ENCODE data around the gene RPS5.

RPS5 gene

DNA sequence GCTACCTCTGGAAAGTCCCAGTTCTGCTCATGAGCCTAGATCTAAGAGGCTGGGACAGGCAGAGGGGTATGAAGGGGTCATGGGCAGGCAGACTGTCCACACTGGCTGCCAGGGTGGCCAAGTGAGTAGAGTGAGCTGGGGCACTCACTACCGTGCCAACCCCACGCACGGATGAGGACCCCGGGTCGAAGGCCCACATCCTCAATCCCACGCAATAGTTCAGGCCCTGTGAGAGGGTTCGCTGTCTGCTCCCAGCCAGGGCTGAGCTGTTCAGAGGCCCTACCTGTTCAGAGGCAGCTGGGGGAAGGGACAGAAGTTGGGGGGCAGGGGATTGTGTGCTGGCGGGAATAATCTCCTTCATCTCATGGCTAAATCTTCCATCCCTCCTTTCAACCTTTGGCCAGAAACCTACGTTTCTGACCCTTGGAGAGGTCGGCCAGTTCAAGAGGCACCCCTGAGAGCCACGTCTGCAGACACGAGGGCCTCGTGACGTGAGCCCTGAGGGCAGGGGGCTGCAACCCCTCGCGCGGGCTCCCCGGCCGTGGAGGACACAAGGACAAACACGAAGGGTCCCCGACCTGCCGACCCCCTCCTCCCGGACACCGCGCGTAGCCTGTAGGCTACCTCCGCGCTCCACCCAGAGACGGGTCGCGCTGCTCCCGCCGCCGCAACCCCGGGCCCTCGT is 1.0 kb upstream of the RPS5 start:
- ATAC-seq (replicated peaks) (peak; percentile 0 to 12), DNase-seq (no peak)
- Mint-ChIP-seq H3K27me3 (no peaks in the 10 kb centered on the region), H3K4me1 (peaks cover 22 to 58% of the 10 kb centered on the region in 2 donors), H3K4me3 (peak overlapping the region; percentile 91 to 96), H3K36me3 (peaks cover 24 to 38% of the 10 kb centered on the region in 2 donors), H3K27ac (peak overlapping the region; percentile 98), H3K9me3 (no peaks in the 10 kb centered on the region)

- peak overlapping the region; percentile 98 for H3K27ac Mint-ChIP-seq
- H3K4me3 Mint-ChIP-seq, result peak overlapping the region; percentile 91 to 96
- H3K36me3 Mint-ChIP-seq, result peaks cover 24 to 45% of the 10 kb centered on the region in 2 donors
- ATAC-seq (replicated peaks) (peak in 1 of 2 donors; percentile 7), DNase-seq (no peak)
- no peaks in the 10 kb centered on the region for H3K9me3 Mint-ChIP-seq
- H3K4me1 Mint-ChIP-seq, result peaks cover 18 to 50% of the 10 kb centered on the region in 2 donors
- no peaks in the 10 kb centered on the region for H3K27me3 Mint-ChIP-seq
These were observed 487 bp downstream of the RPS5 start for GRCh38 chr19:58387338-58388174.

GRCh38 chr19:58388175-58388526 is 1.1 kb downstream of the RPS5 start:
- H3K4me1 Mint-ChIP-seq, result peaks cover 22 to 51% of the 10 kb centered on the region in 2 donors
- DNase-seq, result no peak
- peak overlapping the region; percentile 91 to 96 for H3K4me3 Mint-ChIP-seq
- peak overlapping the region; percentile 98 for H3K27ac Mint-ChIP-seq
- no peaks in the 10 kb centered on the region for H3K27me3 Mint-ChIP-seq
- H3K9me3 Mint-ChIP-seq, result no peaks in the 10 kb centered on the region
- peaks cover 29 to 51% of the 10 kb centered on the region in 2 donors for H3K36me3 Mint-ChIP-seq
- ATAC-seq (replicated peaks), result no peak

DNA sequence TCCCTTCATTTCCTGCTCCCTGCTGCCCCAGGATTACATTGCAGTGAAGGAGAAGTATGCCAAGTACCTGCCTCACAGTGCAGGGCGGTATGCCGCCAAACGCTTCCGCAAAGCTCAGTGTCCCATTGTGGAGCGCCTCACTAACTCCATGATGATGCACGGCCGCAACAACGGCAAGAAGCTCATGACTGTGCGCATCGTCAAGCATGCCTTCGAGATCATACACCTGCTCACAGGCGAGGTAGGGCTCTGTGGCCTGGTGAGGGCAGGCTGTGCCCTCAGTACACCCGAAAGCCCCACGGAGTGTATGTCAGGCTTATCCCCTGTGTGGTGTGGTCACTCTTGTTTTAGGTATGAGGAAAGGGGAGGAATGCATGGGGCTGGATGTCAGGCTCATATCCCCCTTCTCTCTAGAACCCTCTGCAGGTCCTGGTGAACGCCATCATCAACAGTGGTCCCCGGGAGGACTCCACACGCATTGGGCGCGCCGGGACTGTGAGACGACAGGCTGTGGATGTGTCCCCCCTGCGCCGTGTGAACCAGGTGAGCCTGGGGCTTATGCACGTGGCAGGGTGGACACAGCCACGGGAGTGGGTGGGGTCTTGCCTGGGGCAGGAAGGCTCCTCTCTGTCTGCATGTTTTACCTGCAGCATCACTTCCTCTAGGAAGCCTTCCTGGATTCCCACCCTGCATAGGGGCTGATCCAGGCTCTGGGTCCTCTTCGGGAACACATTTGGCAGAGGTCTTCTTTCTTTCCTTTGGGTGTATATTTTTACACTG is 6.1 kb downstream of the RPS5 start:
- Mint-ChIP-seq H3K36me3 (peaks cover 43 to 66% of the 10 kb centered on the region in 2 donors), H3K27ac (peak overlapping the region; percentile 71), H3K9me3 (no peaks in the 10 kb centered on the region)

GRCh38 chr19:58393725-58394033 is 6.6 kb downstream of the RPS5 start:
- H3K4me3 Mint-ChIP-seq, result no peak overlapping the region
- H3K36me3 Mint-ChIP-seq, result peaks cover 43 to 61% of the 10 kb centered on the region in 2 donors
- peaks cover 7 to 12% of the 10 kb centered on the region in 2 donors for H3K27me3 Mint-ChIP-seq
- DNase-seq, result no peak
- no peak overlapping the region for H3K27ac Mint-ChIP-seq
- no peaks in the 10 kb centered on the region for H3K9me3 Mint-ChIP-seq
- ATAC-seq (replicated peaks), result no peak
- peaks cover 25 to 45% of the 10 kb centered on the region in 2 donors for H3K4me1 Mint-ChIP-seq

More for the DNA sequence above, 6.1 kb downstream of the RPS5 start:
- no peak for ATAC-seq (replicated peaks)
- Mint-ChIP-seq H3K4me1 (peaks cover 26 to 51% of the 10 kb centered on the region in 2 donors), H3K27me3 (peaks cover 7 to 12% of the 10 kb centered on the region in 2 donors), H3K4me3 (no peak overlapping the region)
- no peak for DNase-seq

DNA sequence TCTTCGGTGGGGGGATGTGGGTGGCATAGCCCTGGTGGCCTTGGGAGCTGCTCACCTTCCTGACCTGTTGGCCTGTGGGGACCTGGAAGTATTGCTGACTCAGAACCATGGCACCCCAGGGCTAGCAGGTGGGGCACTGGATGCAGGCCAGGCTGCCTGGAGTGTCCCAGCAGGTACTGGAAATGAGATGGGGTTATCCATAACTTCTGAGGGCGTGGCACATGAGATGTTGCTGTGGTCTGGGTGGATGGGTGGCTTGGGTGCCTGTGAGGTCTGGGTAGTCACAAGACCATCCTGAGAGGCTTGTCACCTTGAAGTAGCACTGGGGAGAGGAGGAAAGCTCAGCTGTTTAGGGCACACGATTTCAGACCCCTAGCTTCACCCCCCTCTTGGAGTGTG is 7.8 kb downstream of the RPS5 start:
- peak; percentile 17 to 27 for ATAC-seq (replicated peaks)
- Mint-ChIP-seq H3K4me1 (peaks cover 23 to 43% of the 10 kb centered on the region in 2 donors), H3K9me3 (no peaks in the 10 kb centered on the region), H3K4me3 (no peak overlapping the region), H3K27ac (peak overlapping the region; percentile 69), H3K27me3 (peaks cover 7 to 12% of the 10 kb centered on the region in 2 donors), H3K36me3 (peaks cover 37 to 53% of the 10 kb centered on the region in 2 donors)
- no peak for DNase-seq

DNA sequence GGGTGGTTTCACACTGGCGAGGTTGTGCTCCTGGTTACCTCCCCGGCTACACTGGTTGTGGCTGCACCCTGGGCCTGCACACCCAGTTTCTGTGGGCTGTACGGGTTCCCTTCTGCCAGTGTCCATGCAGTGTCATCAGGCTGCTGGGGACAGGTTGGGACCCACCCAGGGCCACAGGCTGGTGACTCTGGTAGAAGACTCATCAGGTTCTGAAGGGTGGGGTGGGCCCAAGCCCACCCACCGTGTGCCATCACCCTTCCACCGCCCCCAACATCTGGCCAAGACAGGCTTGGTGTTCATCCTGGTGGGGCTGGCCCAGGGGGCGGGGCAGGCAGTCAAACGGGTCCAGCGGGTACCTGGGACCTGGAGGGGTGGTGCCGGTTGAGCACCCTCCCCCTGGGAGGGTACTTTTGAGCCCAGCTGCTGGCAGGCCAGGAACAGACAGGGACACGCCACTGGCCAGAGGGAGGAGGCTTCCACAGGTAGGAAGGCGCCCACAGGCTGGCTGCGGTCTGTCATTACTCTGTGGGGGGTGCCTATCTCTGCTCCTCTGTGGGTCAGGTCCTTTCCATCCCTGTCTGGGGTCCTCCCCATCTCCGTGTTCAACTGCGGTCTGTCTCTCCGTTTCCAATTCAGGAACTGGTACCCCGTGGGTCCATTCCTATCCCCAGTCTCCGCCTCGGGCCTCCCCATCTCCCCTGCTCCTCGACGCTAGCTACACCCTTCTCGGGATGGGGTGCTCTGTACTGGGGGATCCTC is 8.3 kb downstream of the RPS5 start, which contains the start of gene RNF225:
RNF225 (plus strand) TSS at position 437 of the 759 bp plus-strand sequence. CDS start 434 bp downstream, outside the sequence.
- ATAC-seq (replicated peaks), result peak; percentile 23 to 31
- DNase-seq, result no peak
- H3K9me3 Mint-ChIP-seq, result no peaks in the 10 kb centered on the region
- H3K27me3 Mint-ChIP-seq, result peaks cover 7 to 12% of the 10 kb centered on the region in 2 donors
- peaks cover 26 to 45% of the 10 kb centered on the region in 2 donors for H3K4me1 Mint-ChIP-seq
- H3K27ac Mint-ChIP-seq, result peak within 1 kb of the TSS; percentile 69
- peaks cover 37 to 53% of the 10 kb centered on the region in 2 donors for H3K36me3 Mint-ChIP-seq
- peak within 1 kb of the TSS; percentile 29 to 55 for H3K4me3 Mint-ChIP-seq

DNA sequence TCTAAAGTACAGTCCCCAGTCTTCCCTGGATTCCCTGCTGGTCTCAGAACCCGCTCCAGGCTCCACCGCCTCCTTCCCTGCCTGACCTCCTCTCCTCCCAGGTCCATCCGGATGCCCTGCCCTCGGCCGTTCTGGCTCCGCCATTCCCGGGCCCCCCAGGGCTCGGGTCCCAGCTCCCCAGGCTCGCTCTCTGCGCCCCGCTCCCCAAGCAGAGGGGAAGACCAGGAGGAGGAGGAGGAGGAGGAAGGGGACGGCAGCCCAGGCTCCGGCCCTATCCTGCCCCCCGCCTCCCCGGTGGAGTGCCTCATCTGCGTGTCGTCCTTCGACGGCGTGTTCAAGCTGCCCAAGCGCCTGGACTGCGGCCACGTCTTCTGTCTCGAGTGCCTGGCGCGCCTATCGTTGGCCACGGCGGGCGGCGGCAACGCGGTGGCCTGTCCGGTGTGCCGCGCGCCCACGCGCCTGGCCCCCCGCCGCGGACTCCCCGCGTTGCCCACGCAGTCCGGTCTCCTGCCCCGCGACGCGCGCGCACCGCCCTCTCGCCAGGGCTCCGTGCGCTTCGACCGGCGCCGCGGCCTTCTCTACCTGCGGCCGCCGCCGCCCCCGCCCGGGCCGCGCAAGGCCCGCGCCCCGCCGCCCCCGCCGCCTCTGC is 9.0 kb downstream of the RPS5 start:
- Mint-ChIP-seq H3K36me3 (peaks cover 32 to 45% of the 10 kb centered on the region in 2 donors), H3K9me3 (no peaks in the 10 kb centered on the region), H3K27me3 (peaks cover 7 to 12% of the 10 kb centered on the region in 2 donors), H3K4me3 (peak overlapping the region; percentile 29 to 55), H3K27ac (no peak overlapping the region), H3K4me1 (peaks cover 28 to 45% of the 10 kb centered on the region in 2 donors)
- ATAC-seq (replicated peaks) (peak in 1 of 2 donors; percentile 6), DNase-seq (no peak)

DNA sequence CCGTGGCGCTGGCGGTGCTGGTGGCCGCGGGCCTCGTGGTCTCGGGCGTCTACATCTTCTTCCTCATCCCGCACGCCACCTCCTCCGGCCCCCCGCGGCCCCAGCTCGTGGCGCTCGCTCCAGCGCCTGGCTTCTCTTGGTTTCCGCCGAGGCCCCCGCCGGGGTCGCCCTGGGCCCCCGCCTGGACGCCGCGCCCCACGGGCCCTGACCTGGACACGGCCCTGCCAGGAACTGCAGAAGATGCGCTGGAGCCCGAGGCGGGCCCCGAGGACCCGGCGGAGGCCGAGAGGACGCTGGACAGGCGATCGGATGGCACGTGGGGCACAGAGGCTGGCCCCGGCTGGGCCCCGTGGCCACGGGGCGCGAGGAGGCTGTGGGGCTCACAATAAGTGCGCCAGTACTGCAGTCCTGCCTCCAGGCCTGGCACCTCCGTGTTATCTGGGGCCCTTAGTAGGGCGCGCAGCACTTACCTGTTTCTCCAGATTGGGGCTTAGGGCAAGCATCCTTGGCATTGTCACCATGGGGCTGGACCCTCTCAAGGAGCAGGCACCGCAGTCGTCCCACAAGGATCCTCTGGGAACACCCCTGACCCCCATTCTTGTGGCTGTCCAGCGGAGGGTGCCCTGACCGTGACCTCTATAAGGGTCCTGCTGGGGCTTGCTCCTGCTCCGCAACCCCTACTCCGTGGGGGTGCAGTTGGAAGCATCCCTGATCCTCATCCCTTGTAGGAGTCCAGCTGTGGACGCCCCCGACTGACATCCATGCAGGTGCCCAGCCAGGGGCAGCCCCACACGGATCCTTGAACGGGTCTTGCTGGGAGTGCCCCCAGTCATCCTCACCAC is 9.8 kb downstream of the RPS5 start:
- Mint-ChIP-seq H3K4me3 (peak overlapping the region; percentile 4 to 35), H3K27ac (no peak overlapping the region), H3K9me3 (no peaks in the 10 kb centered on the region), H3K27me3 (peaks cover 7 to 12% of the 10 kb centered on the region in 2 donors), H3K4me1 (peaks cover 30 to 51% of the 10 kb centered on the region in 2 donors), H3K36me3 (peaks cover 32 to 42% of the 10 kb centered on the region in 2 donors)
- no peak for DNase-seq
- no peak for ATAC-seq (replicated peaks)

- Mint-ChIP-seq H3K9me3 (no peaks in the 10 kb centered on the region), H3K36me3 (peaks cover 32 to 39% of the 10 kb centered on the region in 2 donors), H3K27ac (no peak overlapping the region), H3K4me1 (peaks cover 30 to 51% of the 10 kb centered on the region in 2 donors), H3K27me3 (peaks cover 7 to 12% of the 10 kb centered on the region in 2 donors), H3K4me3 (peak overlapping the region in 1 of 2 donors; percentile 35)
- DNase-seq (no peak), ATAC-seq (replicated peaks) (no peak)
These were observed 10.5 kb downstream of the RPS5 start for GRCh38 chr19:58397533-58398037.

GRCh38 chr19:58398087-58398486 is 11.0 kb downstream of the RPS5 start:
- Mint-ChIP-seq H3K4me3 (no peak overlapping the region), H3K9me3 (no peaks in the 10 kb centered on the region), H3K27me3 (peaks cover 7 to 12% of the 10 kb centered on the region in 2 donors), H3K27ac (no peak overlapping the region), H3K36me3 (peaks cover 27 to 34% of the 10 kb centered on the region in 2 donors), H3K4me1 (peaks cover 26 to 47% of the 10 kb centered on the region in 2 donors)
- ATAC-seq (replicated peaks) (no peak), DNase-seq (no peak)

GRCh38 chr19:58398545-58398944 is 11.5 kb downstream of the RPS5 start:
- no peak overlapping the region for H3K4me3 Mint-ChIP-seq
- peaks cover 24 to 29% of the 10 kb centered on the region in 2 donors for H3K36me3 Mint-ChIP-seq
- DNase-seq (no peak), ATAC-seq (replicated peaks) (no peak)
- H3K4me1 Mint-ChIP-seq, result peaks cover 26 to 43% of the 10 kb centered on the region in 2 donors
- H3K9me3 Mint-ChIP-seq, result no peaks in the 10 kb centered on the region
- peaks cover 7 to 12% of the 10 kb centered on the region in 2 donors for H3K27me3 Mint-ChIP-seq
- no peak overlapping the region for H3K27ac Mint-ChIP-seq

Data from stimulated activated naive B cell treated with anti-CD40 and anti-IgM and Interleukin-4, amounts not matched to agents 10 μg/mL and 1 μg/mL and 100 μg/mL, for 72 hours (primary cell).